WERI-Rb-1 (cell line): ENCODE data around the gene HSPA12B.

Experiments
- DNase-seq: peaks from one replicate; pipeline ENCODE4 v3.0.0-alpha.2; 2020
- H3K27ac ChIP-seq: fragments of 250-450 bp; sonication (Bioruptor Pico); 2 replicates; pipeline ENCODE4 v1.5.1; 2020; ENCODE audit warnings: mild to moderate bottlenecking, moderate library complexity
- H3K27me3 ChIP-seq: fragments of 250-450 bp; sonication (Bioruptor Pico); 2 replicates; pipeline ENCODE4 v1.5.1; 2021; ENCODE audit warnings: mild to moderate bottlenecking, low read depth, moderate library complexity; ENCODE audit not compliant: insufficient read depth, severe bottlenecking
- H3K36me3 ChIP-seq: fragments of 250-450 bp; sonication (Bioruptor Pico); 2 replicates; pipeline ENCODE4 v1.5.1; 2020; ENCODE audit warnings: mild to moderate bottlenecking, moderate library complexity
- H3K4me3 ChIP-seq: 2 replicates; pipeline ENCODE4 v1.5.1; 2011; ENCODE audit warnings: low read depth, mild to moderate bottlenecking, control low read depth, low read length
- H3K9me3 ChIP-seq: fragments of 250-450 bp; sonication (Bioruptor Pico); 2 replicates; pipeline ENCODE4 v1.5.1; 2021; ENCODE audit warnings: mild to moderate bottlenecking, moderate library complexity; ENCODE audit not compliant: severe bottlenecking
- TF ChIP-seq, protein P1 (sequence below): IDR thresholded peaks from 2 replicates; pipeline ENCODE4 v1.5.1; 2011; ENCODE audit warnings: low read depth, mild to moderate bottlenecking, control low read depth, inconsistent platforms, low read length

Gene HSPA12B

DNA sequence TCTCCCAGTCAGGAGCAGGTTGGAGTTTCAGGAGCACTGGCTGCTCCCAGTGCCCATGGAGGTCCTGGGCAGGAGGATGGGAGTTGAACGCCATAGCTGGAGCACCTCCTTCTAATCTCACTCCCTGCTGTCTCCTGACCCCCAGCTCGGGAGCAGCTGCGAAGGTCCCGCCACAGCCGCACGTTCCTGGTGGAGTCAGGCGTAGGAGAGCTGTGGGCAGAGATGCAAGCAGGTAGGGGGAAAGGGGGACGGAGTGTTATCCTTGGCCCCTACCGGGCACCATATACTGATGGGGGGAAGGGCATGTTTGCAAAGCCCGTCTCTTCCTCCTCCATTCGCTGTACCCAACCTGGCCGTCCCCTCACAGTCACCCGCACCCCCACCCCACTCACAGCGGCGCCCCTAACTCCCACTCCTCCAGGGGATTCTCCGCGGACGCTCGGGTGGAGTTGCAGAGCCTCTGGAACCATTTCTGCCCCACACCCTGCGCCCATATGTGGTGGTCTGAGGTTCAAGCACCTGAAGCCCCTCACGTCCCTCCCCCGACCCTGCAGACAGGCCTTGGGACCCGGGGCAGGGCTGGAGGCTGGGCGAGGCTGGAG lies 16.7 kb downstream of the HSPA12B start:
- no peaks in the 10 kb centered on the region for H3K9me3 ChIP-seq
- H3K36me3 ChIP-seq, result peaks cover 12% of the 10 kb centered on the region
- H3K27ac ChIP-seq, result peak overlapping the region; percentile 49
- TF ChIP-seq, protein P1, sequence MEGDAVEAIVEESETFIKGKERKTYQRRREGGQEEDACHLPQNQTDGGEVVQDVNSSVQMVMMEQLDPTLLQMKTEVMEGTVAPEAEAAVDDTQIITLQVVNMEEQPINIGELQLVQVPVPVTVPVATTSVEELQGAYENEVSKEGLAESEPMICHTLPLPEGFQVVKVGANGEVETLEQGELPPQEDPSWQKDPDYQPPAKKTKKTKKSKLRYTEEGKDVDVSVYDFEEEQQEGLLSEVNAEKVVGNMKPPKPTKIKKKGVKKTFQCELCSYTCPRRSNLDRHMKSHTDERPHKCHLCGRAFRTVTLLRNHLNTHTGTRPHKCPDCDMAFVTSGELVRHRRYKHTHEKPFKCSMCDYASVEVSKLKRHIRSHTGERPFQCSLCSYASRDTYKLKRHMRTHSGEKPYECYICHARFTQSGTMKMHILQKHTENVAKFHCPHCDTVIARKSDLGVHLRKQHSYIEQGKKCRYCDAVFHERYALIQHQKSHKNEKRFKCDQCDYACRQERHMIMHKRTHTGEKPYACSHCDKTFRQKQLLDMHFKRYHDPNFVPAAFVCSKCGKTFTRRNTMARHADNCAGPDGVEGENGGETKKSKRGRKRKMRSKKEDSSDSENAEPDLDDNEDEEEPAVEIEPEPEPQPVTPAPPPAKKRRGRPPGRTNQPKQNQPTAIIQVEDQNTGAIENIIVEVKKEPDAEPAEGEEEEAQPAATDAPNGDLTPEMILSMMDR, result no peak
- H3K4me3 ChIP-seq, result peak overlapping the region; percentile 22; the same call in 1 of the 2 replicates
- DNase-seq, result no peak
- no peaks in the 10 kb centered on the region for H3K27me3 ChIP-seq

DNA sequence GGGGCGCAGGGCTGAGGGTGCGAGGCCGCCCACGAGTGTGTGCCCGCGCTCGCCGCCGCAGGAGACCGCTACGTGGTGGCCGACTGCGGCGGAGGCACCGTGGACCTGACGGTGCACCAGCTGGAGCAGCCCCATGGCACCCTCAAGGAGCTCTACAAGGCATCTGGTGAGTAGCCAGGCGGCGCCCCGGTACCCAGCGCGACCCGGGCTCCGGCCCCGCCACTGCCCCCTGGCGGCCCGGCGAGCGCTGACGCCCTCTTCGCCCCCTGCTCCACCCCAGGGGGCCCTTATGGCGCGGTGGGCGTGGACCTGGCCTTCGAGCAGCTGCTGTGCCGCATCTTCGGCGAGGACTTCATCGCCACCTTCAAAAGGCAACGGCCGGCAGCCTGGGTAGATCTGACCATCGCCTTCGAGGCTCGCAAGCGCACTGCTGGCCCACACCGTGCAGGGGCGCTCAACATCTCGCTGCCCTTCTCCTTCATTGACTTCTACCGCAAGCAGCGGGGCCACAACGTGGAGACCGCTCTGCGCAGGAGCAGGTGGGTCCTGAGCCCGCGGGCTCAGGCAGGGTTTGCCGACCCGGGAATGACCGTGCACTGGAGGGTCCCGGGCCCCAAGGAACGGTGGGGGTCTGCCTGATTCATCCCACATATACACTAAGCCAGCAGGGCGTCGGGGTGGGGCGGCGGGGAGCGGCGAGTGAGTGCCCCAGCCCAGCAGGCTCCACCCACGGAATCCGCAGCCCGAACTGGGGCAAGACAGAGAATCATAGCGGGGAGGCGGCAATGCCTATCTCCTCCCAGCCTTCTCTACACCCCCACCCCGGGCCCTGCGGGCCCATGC lies 17.4 kb downstream of the HSPA12B start:
- H3K9me3 ChIP-seq, result no peaks in the 10 kb centered on the region
- DNase-seq, result peak; percentile 82
- H3K27me3 ChIP-seq, result no peaks in the 10 kb centered on the region
- peak overlapping the region; percentile 52 for H3K27ac ChIP-seq
- peak overlapping the region; percentile 55 for H3K4me3 ChIP-seq
- TF ChIP-seq, protein P1, result peak; percentile 91
- H3K36me3 ChIP-seq, result peaks cover 12% of the 10 kb centered on the region

DNA sequence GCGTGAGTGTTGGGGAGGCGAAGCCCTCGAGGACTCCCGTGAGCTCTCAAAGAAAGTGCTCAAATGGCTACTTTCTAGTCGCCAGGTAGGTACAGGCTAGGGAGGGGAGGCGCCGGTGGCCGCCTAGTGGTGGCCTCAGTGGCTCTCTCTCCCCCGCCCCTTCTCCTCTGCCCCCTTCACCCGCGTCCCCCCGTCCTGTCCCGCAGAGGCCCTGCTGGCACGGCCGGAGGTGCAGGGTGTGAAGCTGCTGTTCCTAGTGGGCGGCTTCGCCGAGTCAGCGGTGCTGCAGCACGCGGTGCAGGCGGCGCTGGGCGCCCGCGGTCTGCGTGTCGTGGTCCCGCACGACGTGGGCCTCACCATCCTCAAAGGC lies 18.8 kb downstream of the HSPA12B start:
- no peak overlapping the region for H3K27ac ChIP-seq
- TF ChIP-seq, protein P1, result 0 out of 2 replicates have a peak, but pooled peaks have one; percentile 10
- no peak overlapping the region for H3K4me3 ChIP-seq
- no peaks in the 10 kb centered on the region for H3K9me3 ChIP-seq
- peaks cover 12% of the 10 kb centered on the region for H3K36me3 ChIP-seq
- H3K27me3 ChIP-seq, result no peaks in the 10 kb centered on the region
- no peak for DNase-seq

DNA sequence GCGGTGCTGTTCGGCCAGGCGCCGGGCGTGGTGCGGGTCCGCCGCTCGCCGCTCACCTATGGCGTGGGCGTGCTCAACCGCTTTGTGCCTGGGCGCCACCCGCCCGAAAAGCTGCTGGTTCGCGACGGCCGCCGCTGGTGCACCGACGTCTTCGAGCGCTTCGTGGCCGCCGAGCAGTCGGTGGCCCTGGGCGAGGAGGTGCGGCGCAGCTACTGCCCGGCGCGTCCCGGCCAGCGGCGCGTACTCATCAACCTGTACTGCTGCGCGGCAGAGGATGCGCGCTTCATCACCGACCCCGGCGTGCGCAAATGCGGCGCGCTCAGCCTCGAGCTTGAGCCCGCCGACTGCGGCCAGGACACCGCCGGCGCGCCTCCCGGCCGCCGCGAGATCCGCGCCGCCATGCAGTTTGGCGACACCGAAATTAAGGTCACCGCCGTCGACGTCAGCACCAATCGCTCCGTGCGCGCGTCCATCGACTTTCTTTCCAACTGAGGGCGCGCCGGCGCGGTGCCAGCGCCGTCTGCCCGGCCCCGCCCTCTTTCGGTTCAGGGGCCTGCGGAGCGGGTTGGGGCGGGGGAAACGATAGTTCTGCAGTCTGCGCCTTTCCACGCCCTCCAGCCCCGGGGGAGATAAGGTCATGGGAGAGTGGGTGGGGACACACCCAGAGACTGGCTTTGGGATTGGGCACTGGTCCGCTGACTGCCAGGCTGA lies 19.3 kb downstream of the HSPA12B start:
- peaks cover 14% of the 10 kb centered on the region for H3K36me3 ChIP-seq
- TF ChIP-seq, protein P1, result no peak
- no peaks in the 10 kb centered on the region for H3K27me3 ChIP-seq
- no peak for DNase-seq
- no peak overlapping the region for H3K27ac ChIP-seq
- no peaks in the 10 kb centered on the region for H3K9me3 ChIP-seq
- H3K4me3 ChIP-seq, result no peak overlapping the region

DNA sequence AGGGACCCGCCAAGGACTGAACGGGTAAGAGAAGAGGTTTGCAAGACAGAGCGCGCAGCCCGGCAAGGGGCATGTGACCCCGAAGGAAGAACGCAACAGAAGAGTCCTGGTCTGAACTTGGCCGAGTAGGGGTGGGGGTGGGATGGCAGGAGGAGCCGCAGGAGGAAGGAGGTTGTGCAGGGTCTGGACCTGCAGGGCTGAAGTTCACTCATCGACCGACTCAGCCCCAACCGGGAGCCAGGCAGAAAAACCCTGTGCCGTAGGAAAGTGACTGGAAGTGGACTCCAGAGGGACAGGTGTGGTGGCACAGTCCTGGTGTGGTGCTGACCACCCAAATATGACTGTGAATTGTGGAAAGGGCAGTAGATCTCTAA lies 19.9 kb downstream of the HSPA12B start:
- Histone ChIP-seq H3K9me3 (no peaks in the 10 kb centered on the region), H3K4me3 (no peak overlapping the region), H3K36me3 (peaks cover 15% of the 10 kb centered on the region), H3K27ac (no peak overlapping the region), H3K27me3 (no peaks in the 10 kb centered on the region)
- TF ChIP-seq, protein P1, result no peak
- no peak for DNase-seq
